ENCODE data around the gene SLC17A1. TPM values are rescaled to one million over a fixed set of nuclear protein-coding genes. Genes with fewer than 3 reads are reported as not detected.
A peak's percentile ranks its signal among the peaks of the same experiment; 100 is the strongest.

SLC17A1 gene
- 8.7 TPM for total RNA-seq

- DNase-seq (ENCODE audit: low spot score) (no peak), ATAC-seq (peak; percentile 78)
Measured at GRCh38 chr6:25831532-25832306, at the start of gene SLC17A1. Gene SLC17A1, minus strand, starts transcription at chr6:25832052. Its CDS starts 1,495 bp downstream, at chr6:25830557.

- ATAC-seq = peak; percentile 40
- DNase-seq (ENCODE audit: low spot score) = no peak
Measured at GRCh38 chr6:25880601-25881000, 48.7 kb upstream of the SLC17A1 start.

- no peak for ATAC-seq
- no peak for DNase-seq (ENCODE audit: low spot score)
Measured at GRCh38 chr6:25878721-25879322, 47.0 kb upstream of the SLC17A1 start.

- peak; percentile 18 for ATAC-seq
- DNase-seq (ENCODE audit: low spot score) = no peak
Measured at GRCh38 chr6:25875926-25876602, 44.2 kb upstream of the SLC17A1 start.

- ATAC-seq (peak; percentile 75), DNase-seq (ENCODE audit: low spot score) (no peak)
Measured at GRCh38 chr6:25875563-25875905, 43.7 kb upstream of the SLC17A1 start.

- DNase-seq (ENCODE audit: low spot score) = no peak
- ATAC-seq = peak; percentile 16
Measured at GRCh38 chr6:25874822-25875562, 43.1 kb upstream of the SLC17A1 start.

GRCh38 chr6:25874118-25874517 is 42.3 kb upstream of the SLC17A1 start, which contains the start of gene SLC17A3:
Gene SLC17A3, minus strand, starts transcription at chr6:25874243. Its CDS starts 5,856 bp downstream, at chr6:25868387.
- DNase-seq (ENCODE audit: low spot score) (no peak), ATAC-seq (peak; percentile 61)

GRCh38 chr6:25872814-25873213 is 41.0 kb upstream of the SLC17A1 start:
- no peak for ATAC-seq
- no peak for DNase-seq (ENCODE audit: low spot score)

- ATAC-seq (no peak), DNase-seq (ENCODE audit: low spot score) (no peak)
Measured at GRCh38 chr6:25869840-25870239, 38.0 kb upstream of the SLC17A1 start.

- DNase-seq (ENCODE audit: low spot score) = no peak
- ATAC-seq = no peak
Measured at GRCh38 chr6:25868436-25869183, 36.8 kb upstream of the SLC17A1 start.

GRCh38 chr6:25866011-25866410 is 34.2 kb upstream of the SLC17A1 start:
- no peak for ATAC-seq
- no peak for DNase-seq (ENCODE audit: low spot score)

GRCh38 chr6:25863360-25863759 is 31.5 kb upstream of the SLC17A1 start:
- DNase-seq (ENCODE audit: low spot score) (no peak), ATAC-seq (peak; percentile 86)

- ATAC-seq (no peak), DNase-seq (ENCODE audit: low spot score) (no peak)
Measured at GRCh38 chr6:25862199-25862598, 30.3 kb upstream of the SLC17A1 start.

- ATAC-seq (no peak), DNase-seq (ENCODE audit: low spot score) (no peak)
Measured at GRCh38 chr6:25852756-25853155, 20.9 kb upstream of the SLC17A1 start.

GRCh38 chr6:25851961-25852360 is 20.1 kb upstream of the SLC17A1 start:
- ATAC-seq (peak; percentile 57), DNase-seq (ENCODE audit: low spot score) (no peak)

GRCh38 chr6:25844518-25844917 is 12.7 kb upstream of the SLC17A1 start:
- ATAC-seq (no peak), DNase-seq (ENCODE audit: low spot score) (no peak)

- ATAC-seq (no peak), DNase-seq (ENCODE audit: low spot score) (no peak)
Measured at GRCh38 chr6:25842526-25842925, 10.7 kb upstream of the SLC17A1 start.

- ATAC-seq = no peak
- DNase-seq (ENCODE audit: low spot score) = no peak
Measured at GRCh38 chr6:25835442-25836283, 3.8 kb upstream of the SLC17A1 start.

GRCh38 chr6:25834950-25835349 is 3.1 kb upstream of the SLC17A1 start:
- ATAC-seq (no peak), DNase-seq (ENCODE audit: low spot score) (no peak)

- peak; percentile 34 for ATAC-seq
Measured at GRCh38 chr6:25833136-25833535, 1.3 kb upstream of the SLC17A1 start.

More at GRCh38 chr6:25833136-25833535, 1.3 kb upstream of the SLC17A1 start:
- DNase-seq (ENCODE audit: low spot score) = no peak
